ENCODE results near the gene MAU2.
"Not testable (repeated sequence)": the region's sequence is repeated elsewhere in the genome, so short reads cannot be mapped to it uniquely, and the experiment has no call there.

MAU2 gene

GRCh38 chr19:19385131-19385895, 64.7 kb downstream of the MAU2 start:
- peak; percentile 92 to 93 for ATAC-seq

- ATAC-seq: peak; percentile 16 to 22
These were observed 65.6 kb downstream of the MAU2 start for GRCh38 chr19:19385896-19386869.

- ATAC-seq: no peak
These were observed 66.5 kb downstream of the MAU2 start for GRCh38 chr19:19387108-19387507.

- no peak for ATAC-seq
These were observed 68.2 kb downstream of the MAU2 start for GRCh38 chr19:19388568-19389555.

- ATAC-seq: not testable (repeated sequence)
These were observed 69.1 kb downstream of the MAU2 start for GRCh38 chr19:19389683-19390082.

- not testable (repeated sequence) for ATAC-seq
These were observed 73.7 kb downstream of the MAU2 start for GRCh38 chr19:19394333-19394732.

- no peak for ATAC-seq
These were observed 79.3 kb downstream of the MAU2 start for GRCh38 chr19:19399733-19400433.

- no peak for ATAC-seq
These were observed 82.2 kb downstream of the MAU2 start for GRCh38 chr19:19402656-19403372.

GRCh38 chr19:19403373-19403901, 82.8 kb downstream of the MAU2 start:
- peak; percentile 21 to 27 for ATAC-seq

GRCh38 chr19:19404879-19405860, 84.5 kb downstream of the MAU2 start, which contains the start of gene GATAD2A:
TSS of gene GATAD2A (plus strand) at chr19:19405675. CDS start at chr19:19465346, 59,671 bp downstream.
- ATAC-seq: peak; percentile 70 to 72

GRCh38 chr19:19405971-19406877, 85.6 kb downstream of the MAU2 start:
- peak in 1 of 2 donors; percentile 11 for ATAC-seq

- peak; percentile 46 to 53 for ATAC-seq
These were observed 86.4 kb downstream of the MAU2 start for GRCh38 chr19:19406878-19407632.

- ATAC-seq: no peak
These were observed 87.0 kb downstream of the MAU2 start for GRCh38 chr19:19407633-19407930.

Measured in activated CD4-positive, CD25-positive, alpha-beta regulatory T cell treated with anti-CD3 and anti-CD28 coated beads, Interleukin-2, amount 50 U/mL, for 24 hours (primary cell).